ENCODE results near the gene NCBP2.

DNA sequence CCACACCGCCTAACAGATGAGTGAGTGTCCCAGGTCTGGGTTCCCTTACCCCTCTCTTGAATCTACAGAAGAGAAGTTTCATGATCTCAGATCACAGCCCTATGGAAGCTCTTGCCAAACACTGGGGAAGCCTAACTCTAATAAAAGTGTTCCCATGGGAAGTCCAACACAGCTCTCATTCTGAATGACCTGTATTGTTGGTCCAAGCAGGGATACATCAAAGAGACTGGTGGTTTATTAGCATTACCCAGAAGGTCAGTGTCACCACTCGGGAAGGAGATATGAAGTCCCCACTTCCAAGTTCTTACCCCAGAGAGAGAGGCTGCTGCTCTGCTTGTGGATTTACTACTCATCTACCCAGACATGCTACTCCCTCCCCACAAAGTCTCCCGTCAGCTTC lies 9.0 kb upstream of the NCBP2 start:
- TF ChIP-seq, protein P1, sequence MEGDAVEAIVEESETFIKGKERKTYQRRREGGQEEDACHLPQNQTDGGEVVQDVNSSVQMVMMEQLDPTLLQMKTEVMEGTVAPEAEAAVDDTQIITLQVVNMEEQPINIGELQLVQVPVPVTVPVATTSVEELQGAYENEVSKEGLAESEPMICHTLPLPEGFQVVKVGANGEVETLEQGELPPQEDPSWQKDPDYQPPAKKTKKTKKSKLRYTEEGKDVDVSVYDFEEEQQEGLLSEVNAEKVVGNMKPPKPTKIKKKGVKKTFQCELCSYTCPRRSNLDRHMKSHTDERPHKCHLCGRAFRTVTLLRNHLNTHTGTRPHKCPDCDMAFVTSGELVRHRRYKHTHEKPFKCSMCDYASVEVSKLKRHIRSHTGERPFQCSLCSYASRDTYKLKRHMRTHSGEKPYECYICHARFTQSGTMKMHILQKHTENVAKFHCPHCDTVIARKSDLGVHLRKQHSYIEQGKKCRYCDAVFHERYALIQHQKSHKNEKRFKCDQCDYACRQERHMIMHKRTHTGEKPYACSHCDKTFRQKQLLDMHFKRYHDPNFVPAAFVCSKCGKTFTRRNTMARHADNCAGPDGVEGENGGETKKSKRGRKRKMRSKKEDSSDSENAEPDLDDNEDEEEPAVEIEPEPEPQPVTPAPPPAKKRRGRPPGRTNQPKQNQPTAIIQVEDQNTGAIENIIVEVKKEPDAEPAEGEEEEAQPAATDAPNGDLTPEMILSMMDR (IDR thresholded peaks at IDR 0.05) = no peak
- TF ChIP-seq POLR2A (IDR thresholded peaks at IDR 0.05) = no peak
